ENCODE results near the gene MRFAP1L1. TPM values are rescaled to one million over a fixed set of nuclear protein-coding genes. Genes with fewer than 3 reads are reported as not detected.

Gene MRFAP1L1
- total RNA-seq, 2 experiments from 2014 or later, result 37.0 to 38.6 TPM

DNA sequence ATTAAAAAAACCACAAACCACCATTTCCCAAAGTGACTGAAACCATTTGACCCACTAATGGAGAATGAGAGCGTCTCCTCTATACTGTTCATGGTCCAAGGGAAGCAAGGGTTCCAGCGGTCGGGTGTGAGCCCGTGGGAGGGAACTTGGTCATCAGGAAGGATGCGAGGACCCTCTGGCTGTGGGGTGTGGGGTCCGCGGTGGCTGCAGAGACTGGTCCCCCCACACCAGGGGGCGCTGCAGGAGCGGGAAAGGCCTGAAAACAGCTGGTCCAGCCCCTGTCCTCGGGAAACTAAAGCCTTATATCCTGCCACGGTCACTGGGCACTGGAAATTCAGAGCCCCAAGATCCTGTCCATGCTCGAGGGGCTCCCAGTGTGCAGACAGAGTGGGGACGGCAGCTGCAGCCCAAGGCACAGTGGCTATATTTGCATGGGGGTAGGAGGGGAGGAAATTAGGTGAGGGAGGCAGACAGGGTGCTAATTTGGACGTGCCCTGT, 10.6 kb upstream of the MRFAP1L1 start:
- Mint-ChIP-seq H3K27me3 (ENCODE audit: low read depth) (no peaks in the 10 kb centered on the region), H3K36me3 (ENCODE audit: low read depth) (peaks cover 2% of the 10 kb centered on the region), H3K4me3 (no peak overlapping the region), H3K4me1 (ENCODE audit: low read depth) (peaks cover 20% of the 10 kb centered on the region), H3K9me3 (no peaks in the 10 kb centered on the region), H3K27ac (no peak overlapping the region)
- peak; percentile 86 for DNase-seq
- intact Hi-C loops (cut with micrococcal nuclease), result loop anchor here (1.0 kb wide), 3 partner anchors 154 to 350 kb away; no protein-coding TSS in a partner anchor
- CTCF ChIA-PET, result interaction anchor here (0.6 to 7.0 kb wide), 23 partner anchors 11 to 350 kb away, joined by 3 to 179 read pairs (median 4); no protein-coding TSS in a partner anchor

DNA sequence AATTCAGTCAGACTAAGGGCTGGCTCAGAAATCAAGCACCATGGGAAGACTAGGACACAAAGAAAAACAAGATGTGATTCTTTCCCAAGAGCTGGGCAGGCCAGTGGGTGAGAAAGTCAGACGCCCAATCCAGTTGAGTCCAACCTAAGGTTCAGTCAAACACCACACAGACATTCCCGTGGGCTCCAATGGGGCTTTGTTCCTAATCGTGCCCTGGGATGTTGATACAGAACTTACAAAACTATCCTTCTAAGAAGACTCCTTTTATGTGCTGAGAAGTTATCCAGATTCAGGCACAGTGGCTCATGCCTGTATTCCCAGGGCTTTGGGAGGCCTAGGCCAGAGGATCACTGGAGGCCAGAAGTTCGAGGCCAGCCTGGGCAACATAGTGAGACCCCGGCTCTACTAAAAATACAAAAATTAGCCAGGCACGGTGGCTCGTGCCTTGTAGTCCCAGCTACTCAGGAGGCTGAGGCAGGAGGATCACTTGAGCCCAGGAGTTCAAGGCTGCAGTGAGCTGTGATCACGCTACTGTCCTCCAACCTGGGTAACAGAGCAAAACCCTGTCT, 10.0 kb upstream of the MRFAP1L1 start:
- intact Hi-C loops (cut with micrococcal nuclease), result loop anchor here (1.0 to 5.0 kb wide), 4 partner anchors 147 to 351 kb away; no protein-coding TSS in a partner anchor
- Mint-ChIP-seq H3K4me3 (no peak overlapping the region), H3K27ac (no peak overlapping the region), H3K9me3 (no peaks in the 10 kb centered on the region), H3K36me3 (ENCODE audit: low read depth) (peaks cover 2% of the 10 kb centered on the region), H3K27me3 (ENCODE audit: low read depth) (no peaks in the 10 kb centered on the region), H3K4me1 (ENCODE audit: low read depth) (peaks cover 24% of the 10 kb centered on the region)
- CTCF ChIA-PET, result interaction anchor here (0.7 to 7.0 kb wide), 24 partner anchors 11 to 351 kb away, joined by 3 to 179 read pairs (median 4); no protein-coding TSS in a partner anchor
- DNase-seq, result no peak

DNA sequence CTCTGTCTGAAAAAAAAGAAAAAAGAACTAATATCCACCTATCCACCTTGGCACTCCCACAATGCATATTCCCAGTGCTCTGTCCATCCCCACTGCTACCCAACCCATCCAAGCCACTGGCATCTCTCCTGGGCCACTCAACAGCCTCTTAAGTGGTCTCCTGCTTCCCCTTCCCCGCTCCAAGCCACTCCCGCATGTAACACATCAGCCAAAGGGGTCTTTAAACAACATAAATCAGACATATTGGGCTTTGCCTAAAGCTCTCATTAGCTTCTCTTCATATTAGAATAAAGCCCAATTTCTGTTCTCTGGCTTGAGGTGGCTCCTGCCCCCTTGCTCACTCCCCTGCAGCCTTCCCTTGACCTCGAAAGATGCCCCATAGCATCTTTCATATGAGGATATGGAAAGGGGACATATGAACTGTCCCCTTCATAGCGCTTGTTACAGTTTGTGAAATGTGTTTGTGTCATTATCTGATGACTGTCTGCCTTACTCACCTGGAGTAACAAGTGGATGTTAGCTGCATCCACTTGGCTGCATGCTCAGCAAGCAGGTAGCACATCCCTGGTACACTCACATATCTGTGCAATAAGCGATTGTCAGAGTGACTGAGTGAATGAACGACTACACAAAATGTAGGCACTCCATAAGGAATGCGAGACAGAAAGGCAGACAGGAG, 9.4 kb upstream of the MRFAP1L1 start:
- CTCF ChIA-PET, result interaction anchor here (0.7 to 7.0 kb wide), 17 partner anchors 12 to 351 kb away, joined by 3 to 179 read pairs (median 4); no protein-coding TSS in a partner anchor
- Mint-ChIP-seq H3K4me1 (ENCODE audit: low read depth) (peaks cover 24% of the 10 kb centered on the region), H3K27me3 (ENCODE audit: low read depth) (no peaks in the 10 kb centered on the region), H3K4me3 (peak overlapping the region; percentile 26), H3K27ac (no peak overlapping the region), H3K36me3 (ENCODE audit: low read depth) (peaks cover 2% of the 10 kb centered on the region), H3K9me3 (no peaks in the 10 kb centered on the region)
- intact Hi-C loops (cut with micrococcal nuclease), result loop anchor here (5.0 kb wide), 1 partner anchor 147 kb away; no protein-coding TSS in a partner anchor
- DNase-seq, result no peak

DNA sequence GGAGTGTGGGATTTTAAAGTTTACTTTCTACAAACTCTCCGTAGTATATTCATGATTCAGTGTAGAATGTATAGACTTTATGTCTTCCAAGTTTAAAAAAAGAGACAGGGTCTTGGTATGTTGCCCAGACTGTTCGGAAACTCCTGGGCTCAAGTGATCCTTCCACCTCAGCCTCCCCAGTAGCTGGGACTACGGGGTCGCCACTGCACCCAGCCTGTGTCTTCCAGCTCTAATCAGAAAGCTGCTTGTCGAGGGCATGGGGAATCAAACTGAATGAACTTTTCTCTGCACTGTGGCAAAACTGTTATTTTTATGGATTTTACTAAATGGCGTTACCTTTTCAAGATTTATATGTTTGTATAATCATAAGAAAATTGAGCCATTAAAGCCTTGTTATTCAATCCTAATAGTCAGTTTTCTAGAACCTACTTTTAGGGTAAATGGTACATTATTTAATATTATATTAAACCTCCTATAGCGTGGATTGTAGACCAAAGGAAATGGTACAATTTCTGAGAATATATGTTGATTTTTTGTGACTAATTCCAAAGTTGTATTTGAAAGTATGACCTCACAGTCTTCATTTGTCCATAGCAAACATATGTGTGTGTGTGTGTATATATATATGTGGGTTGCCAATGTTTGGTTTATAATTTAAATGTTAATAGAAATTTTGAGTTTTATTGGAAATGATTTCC, 7.4 kb upstream of the MRFAP1L1 start:
- Mint-ChIP-seq H3K36me3 (ENCODE audit: low read depth) (peaks cover 2% of the 10 kb centered on the region), H3K9me3 (no peaks in the 10 kb centered on the region), H3K4me1 (ENCODE audit: low read depth) (peaks cover 24% of the 10 kb centered on the region), H3K27me3 (ENCODE audit: low read depth) (no peaks in the 10 kb centered on the region), H3K27ac (peak overlapping the region; percentile 81), H3K4me3 (peak overlapping the region; percentile 96)
- DNase-seq, result no peak
- intact Hi-C loops (cut with micrococcal nuclease), result loop anchor here (1.0 to 5.0 kb wide), 8 partner anchors 8 to 351 kb away; partner anchors contain the start of genes GRPEL1, MRFAP1, MRFAP1L1 and TADA2B
- CTCF ChIA-PET, result interaction anchor here (0.7 to 7.0 kb wide), 15 partner anchors 9 to 356 kb away, joined by 3 to 179 read pairs (median 4); partner anchors contain the start of gene TADA2B

DNA sequence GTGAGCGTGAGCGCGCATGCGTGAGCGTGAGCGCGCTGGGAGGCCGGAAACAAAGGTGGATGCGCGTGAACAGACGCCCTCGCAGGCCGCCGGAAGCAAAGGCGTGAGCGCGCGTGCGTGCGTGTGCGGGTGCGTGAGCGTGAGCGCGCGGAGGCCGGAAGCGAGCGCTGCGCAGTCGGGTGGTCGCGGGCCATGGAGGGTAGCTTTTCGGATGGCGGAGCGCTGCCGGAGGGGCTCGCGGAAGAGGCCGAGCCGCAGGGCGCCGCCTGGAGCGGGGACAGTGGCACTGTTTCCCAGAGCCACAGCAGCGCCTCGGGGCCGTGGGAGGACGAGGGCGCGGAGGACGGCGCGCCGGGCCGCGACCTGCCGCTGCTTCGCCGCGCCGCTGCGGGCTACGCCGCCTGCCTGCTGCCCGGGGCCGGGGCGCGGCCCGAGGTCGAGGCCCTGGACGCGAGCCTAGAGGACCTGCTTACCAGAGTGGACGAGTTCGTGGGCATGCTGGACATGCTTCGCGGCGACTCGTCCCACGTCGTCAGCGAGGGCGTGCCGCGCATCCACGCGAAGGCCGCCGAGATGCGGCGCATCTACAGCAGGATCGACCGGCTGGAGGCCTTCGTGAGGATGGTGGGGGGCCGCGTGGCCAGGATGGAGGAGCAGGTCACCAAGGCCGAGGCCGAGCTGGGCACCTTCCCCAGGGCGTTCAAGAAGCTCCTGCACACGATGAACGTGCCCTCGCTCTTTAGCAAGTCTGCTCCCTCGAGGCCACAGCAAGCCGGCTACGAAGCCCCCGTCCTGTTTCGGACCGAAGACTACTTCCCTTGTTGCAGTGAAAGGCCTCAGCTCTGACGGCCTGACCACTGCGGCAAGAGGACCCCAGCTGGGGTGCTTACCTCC, 6.6 kb upstream of the MRFAP1L1 start, which contains the start of gene BLOC1S4:
Gene BLOC1S4 (plus strand): TSS at position 157 of the 894 bp plus-strand sequence. CDS start 36 bp downstream, at position 193.
- CTCF ChIA-PET, result interaction anchor here (0.5 to 7.0 kb wide), 11 partner anchors 8 to 357 kb away, joined by 3 to 179 read pairs (median 7); partner anchors contain the start of gene TADA2B
- H3K27ac Mint-ChIP-seq, result peak within 1 kb of the TSS; percentile 95
- peak; percentile 88 for DNase-seq

DNA sequence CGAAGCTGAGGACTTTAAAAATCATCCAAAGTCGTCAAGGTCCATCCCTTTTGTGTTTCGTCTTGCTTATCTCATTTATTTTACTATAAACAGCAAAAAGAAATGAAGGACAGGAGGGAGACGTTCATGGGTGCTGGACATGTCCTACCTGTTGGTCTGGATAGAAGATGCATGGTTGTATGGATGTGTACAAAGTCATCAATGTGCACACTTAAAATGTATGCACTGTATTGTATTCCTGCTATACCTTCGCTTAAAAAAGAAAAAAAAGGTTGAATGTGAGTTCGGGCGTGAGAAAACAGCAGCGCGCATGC, 6.0 kb upstream of the MRFAP1L1 start:
- peaks cover 32% of the 10 kb centered on the region for H3K4me1 Mint-ChIP-seq (ENCODE audit: low read depth)
- CTCF ChIA-PET, result interaction anchor here (0.5 to 7.0 kb wide), 3 partner anchors 24 to 158 kb away, joined by 3 to 179 read pairs (median 33); no protein-coding TSS in a partner anchor
- intact Hi-C loops (cut with micrococcal nuclease), result loop anchor here (1.0 to 5.0 kb wide), 7 partner anchors 41 to 353 kb away; partner anchors contain the start of genes GRPEL1, MRFAP1 and TADA2B
- H3K27ac Mint-ChIP-seq, result peak overlapping the region; percentile 95
- DNase-seq, result no peak
- no peaks in the 10 kb centered on the region for H3K9me3 Mint-ChIP-seq
- H3K36me3 Mint-ChIP-seq (ENCODE audit: low read depth), result peaks cover 2% of the 10 kb centered on the region
- H3K27me3 Mint-ChIP-seq (ENCODE audit: low read depth), result no peaks in the 10 kb centered on the region
- peak overlapping the region; percentile 96 for H3K4me3 Mint-ChIP-seq

More for the DNA sequence above, 6.6 kb upstream of the MRFAP1L1 start, which contains the start of gene BLOC1S4:
- H3K36me3 Mint-ChIP-seq (ENCODE audit: low read depth), result peaks cover 2% of the 10 kb centered on the region
- intact Hi-C loops (cut with micrococcal nuclease), result loop anchor here (1.0 to 5.0 kb wide), 7 partner anchors 42 to 352 kb away; partner anchors contain the start of genes GRPEL1, MRFAP1 and TADA2B
- no peaks in the 10 kb centered on the region for H3K27me3 Mint-ChIP-seq (ENCODE audit: low read depth)
- H3K9me3 Mint-ChIP-seq, result no peaks in the 10 kb centered on the region
- H3K4me1 Mint-ChIP-seq (ENCODE audit: low read depth), result peaks cover 26% of the 10 kb centered on the region
- H3K4me3 Mint-ChIP-seq, result peak within 1 kb of the TSS; percentile 96

DNA sequence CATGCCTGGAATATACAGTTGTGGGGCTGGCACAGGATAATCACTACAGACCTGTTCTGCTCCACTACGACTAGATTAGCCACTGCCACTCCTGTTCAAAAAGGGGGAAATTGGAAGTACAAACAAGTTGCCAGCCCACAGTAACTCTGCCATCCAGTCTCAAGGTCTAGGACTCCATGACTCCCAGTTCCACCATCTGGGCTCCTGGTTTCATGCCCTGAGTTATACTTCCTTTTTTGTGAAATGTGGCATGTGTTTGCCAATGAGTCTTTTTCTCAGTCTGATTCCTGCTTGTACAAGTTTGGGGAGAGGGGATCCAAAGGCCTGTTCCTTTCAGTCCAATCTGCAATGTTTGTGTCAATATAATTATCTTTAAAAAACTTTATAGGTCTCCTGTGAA, 5.3 kb upstream of the MRFAP1L1 start:
- no peak for DNase-seq
- Mint-ChIP-seq H3K36me3 (ENCODE audit: low read depth) (peaks cover 2% of the 10 kb centered on the region), H3K4me1 (ENCODE audit: low read depth) (peaks cover 32% of the 10 kb centered on the region), H3K27ac (no peak overlapping the region), H3K9me3 (no peaks in the 10 kb centered on the region), H3K4me3 (peak overlapping the region; percentile 25), H3K27me3 (ENCODE audit: low read depth) (no peaks in the 10 kb centered on the region)
- CTCF ChIA-PET, result interaction anchor here (0.7 to 5.5 kb wide), 2 partner anchors 25 to 40 kb away, joined by 3 to 33 read pairs; no protein-coding TSS in a partner anchor
- intact Hi-C loops (cut with micrococcal nuclease), result loop anchor here (5.0 kb wide), 1 partner anchor 143 kb away; no protein-coding TSS in a partner anchor

DNA sequence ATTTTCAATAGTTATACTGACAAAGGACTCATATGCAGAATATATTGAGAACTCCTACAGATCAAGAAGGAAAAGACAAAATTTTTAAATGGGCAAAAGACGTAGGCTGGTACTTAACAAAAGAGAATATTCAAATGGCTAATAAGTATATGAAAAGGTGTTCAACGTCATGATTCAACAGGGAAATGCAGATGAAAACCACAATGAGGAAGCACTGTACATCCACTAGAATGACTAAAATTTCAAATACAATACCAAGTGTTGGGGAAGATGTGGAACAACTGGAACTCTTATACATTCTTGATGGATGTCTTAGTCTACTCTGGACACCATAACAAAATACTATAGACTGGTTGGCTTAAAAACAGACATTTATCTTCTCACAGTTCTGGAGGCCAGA, 1.3 kb upstream of the MRFAP1L1 start:
- H3K4me1 Mint-ChIP-seq (ENCODE audit: low read depth), result peaks cover 43% of the 10 kb centered on the region
- intact Hi-C loops (cut with micrococcal nuclease), result no loop called here
- H3K9me3 Mint-ChIP-seq, result no peaks in the 10 kb centered on the region
- H3K4me3 Mint-ChIP-seq, result no peak overlapping the region
- DNase-seq, result no peak
- H3K27ac Mint-ChIP-seq, result no peak overlapping the region
- no peaks in the 10 kb centered on the region for H3K27me3 Mint-ChIP-seq (ENCODE audit: low read depth)
- CTCF ChIA-PET, result interaction anchor here (11.7 kb wide), 1 partner anchor 35 kb away, joined by 96 read pairs; a partner anchor contains a TSS
- peaks cover 27% of the 10 kb centered on the region for H3K36me3 Mint-ChIP-seq (ENCODE audit: low read depth)

DNA sequence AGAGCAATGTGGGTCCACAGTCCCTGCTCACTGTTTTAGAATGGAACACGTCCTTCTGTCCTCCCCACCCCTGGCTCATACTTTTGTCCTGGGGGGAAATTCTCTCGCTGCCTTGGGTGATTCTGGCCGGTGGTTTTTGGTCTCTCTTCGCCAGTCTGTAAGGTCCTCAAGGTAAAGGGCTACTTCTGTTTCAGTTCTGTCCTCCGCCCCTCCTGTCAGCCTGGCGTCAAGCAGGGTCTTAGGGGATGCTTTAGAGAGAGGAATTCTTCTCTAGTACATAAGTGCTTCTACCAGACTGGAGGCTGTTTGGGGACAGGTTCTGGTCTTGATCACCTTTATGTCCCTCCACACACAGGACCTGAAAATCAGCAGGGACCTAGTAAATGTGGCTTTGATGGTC, 617 bp upstream of the MRFAP1L1 start:
- Mint-ChIP-seq H3K27ac (peak overlapping the region; percentile 98), H3K4me1 (ENCODE audit: low read depth) (peaks cover 45% of the 10 kb centered on the region), H3K4me3 (peak overlapping the region; percentile 98), H3K36me3 (ENCODE audit: low read depth) (peaks cover 28% of the 10 kb centered on the region), H3K9me3 (peaks cover 3% of the 10 kb centered on the region), H3K27me3 (ENCODE audit: low read depth) (no peaks in the 10 kb centered on the region)
- intact Hi-C loops (cut with micrococcal nuclease), result no loop called here
- CTCF ChIA-PET, result interaction anchor here (0.7 to 11.7 kb wide), 3 partner anchors 19 to 163 kb away, joined by 3 to 96 read pairs (median 5); a partner anchor contains a TSS
- DNase-seq, result no peak

DNA sequence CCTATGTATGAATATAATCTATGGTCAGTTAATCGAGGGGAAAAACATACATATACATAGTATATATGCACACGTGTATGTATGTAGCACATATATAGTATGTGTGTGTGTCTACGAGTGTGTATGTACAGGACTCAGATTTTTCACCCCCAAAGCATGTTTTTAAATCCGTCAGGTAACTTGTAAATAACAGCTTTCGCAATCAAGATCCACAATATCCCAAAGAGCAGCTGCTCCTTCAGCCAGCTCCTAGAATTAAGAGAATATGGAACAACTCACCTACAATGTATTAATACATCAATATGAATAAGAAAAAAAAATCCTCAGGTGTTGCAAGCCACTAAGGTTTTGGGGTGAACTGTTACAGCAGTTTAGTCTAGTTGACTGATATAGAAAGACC, 3.5 kb downstream of the MRFAP1L1 start:
- Mint-ChIP-seq H3K4me1 (ENCODE audit: low read depth) (peaks cover 64% of the 10 kb centered on the region), H3K9me3 (peaks cover 6% of the 10 kb centered on the region), H3K27ac (peak overlapping the region; percentile 94), H3K4me3 (peak overlapping the region; percentile 57), H3K27me3 (ENCODE audit: low read depth) (no peaks in the 10 kb centered on the region), H3K36me3 (ENCODE audit: low read depth) (peaks cover 45% of the 10 kb centered on the region)
- CTCF ChIA-PET, result interaction anchor here (0.7 to 11.7 kb wide), 5 partner anchors 10 to 186 kb away, joined by 3 to 96 read pairs (median 9); a partner anchor contains a TSS
- DNase-seq, result no peak
- intact Hi-C loops (cut with micrococcal nuclease), result no loop called here

Measured in activated naive CD4-positive, alpha-beta T cell treated with anti-CD3 and anti-CD28 coated beads for 36 hours (primary cell).